HEK293 (cell line): ENCODE results near the gene ABCA3.

Experiments
- ZNF121 ChIP-seq: fragments of 450-650 bp; formaldehyde crosslinking; IDR thresholded peaks from 2 replicates; pipeline ENCODE4 v1.5.1; 2016; ENCODE audit warnings: missing biosample characterization, missing genetic modification characterization
- ZNF777 ChIP-seq: fragments of 450-650 bp; formaldehyde crosslinking; IDR thresholded peaks from 2 replicates; pipeline ENCODE4 v1.5.1; 2017; ENCODE audit warnings: missing biosample characterization, missing genetic modification characterization, borderline replicate concordance
- TF ChIP-seq, protein P1 (sequence below): fragments of 450-650 bp; formaldehyde crosslinking; IDR thresholded peaks from 2 replicates; pipeline ENCODE4 v1.5.1; 2016; ENCODE audit warnings: missing biosample characterization, missing genetic modification characterization

GRCh38 chr16:2335286-2335895 is 5.1 kb downstream of the ABCA3 start:
- TF ChIP-seq, protein P1, sequence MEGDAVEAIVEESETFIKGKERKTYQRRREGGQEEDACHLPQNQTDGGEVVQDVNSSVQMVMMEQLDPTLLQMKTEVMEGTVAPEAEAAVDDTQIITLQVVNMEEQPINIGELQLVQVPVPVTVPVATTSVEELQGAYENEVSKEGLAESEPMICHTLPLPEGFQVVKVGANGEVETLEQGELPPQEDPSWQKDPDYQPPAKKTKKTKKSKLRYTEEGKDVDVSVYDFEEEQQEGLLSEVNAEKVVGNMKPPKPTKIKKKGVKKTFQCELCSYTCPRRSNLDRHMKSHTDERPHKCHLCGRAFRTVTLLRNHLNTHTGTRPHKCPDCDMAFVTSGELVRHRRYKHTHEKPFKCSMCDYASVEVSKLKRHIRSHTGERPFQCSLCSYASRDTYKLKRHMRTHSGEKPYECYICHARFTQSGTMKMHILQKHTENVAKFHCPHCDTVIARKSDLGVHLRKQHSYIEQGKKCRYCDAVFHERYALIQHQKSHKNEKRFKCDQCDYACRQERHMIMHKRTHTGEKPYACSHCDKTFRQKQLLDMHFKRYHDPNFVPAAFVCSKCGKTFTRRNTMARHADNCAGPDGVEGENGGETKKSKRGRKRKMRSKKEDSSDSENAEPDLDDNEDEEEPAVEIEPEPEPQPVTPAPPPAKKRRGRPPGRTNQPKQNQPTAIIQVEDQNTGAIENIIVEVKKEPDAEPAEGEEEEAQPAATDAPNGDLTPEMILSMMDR (tag by site-specific recombination) = no peak
- TF ChIP-seq ZNF777 = no peak
- peak; percentile 84 for TF ChIP-seq ZNF121
